Measurements from ENCODE around the gene MAN1C1.
"Not testable (repeated sequence)": the region's sequence is repeated elsewhere in the genome, so short reads cannot be mapped to it uniquely, and the experiment has no call there.

Gene MAN1C1

DNA sequence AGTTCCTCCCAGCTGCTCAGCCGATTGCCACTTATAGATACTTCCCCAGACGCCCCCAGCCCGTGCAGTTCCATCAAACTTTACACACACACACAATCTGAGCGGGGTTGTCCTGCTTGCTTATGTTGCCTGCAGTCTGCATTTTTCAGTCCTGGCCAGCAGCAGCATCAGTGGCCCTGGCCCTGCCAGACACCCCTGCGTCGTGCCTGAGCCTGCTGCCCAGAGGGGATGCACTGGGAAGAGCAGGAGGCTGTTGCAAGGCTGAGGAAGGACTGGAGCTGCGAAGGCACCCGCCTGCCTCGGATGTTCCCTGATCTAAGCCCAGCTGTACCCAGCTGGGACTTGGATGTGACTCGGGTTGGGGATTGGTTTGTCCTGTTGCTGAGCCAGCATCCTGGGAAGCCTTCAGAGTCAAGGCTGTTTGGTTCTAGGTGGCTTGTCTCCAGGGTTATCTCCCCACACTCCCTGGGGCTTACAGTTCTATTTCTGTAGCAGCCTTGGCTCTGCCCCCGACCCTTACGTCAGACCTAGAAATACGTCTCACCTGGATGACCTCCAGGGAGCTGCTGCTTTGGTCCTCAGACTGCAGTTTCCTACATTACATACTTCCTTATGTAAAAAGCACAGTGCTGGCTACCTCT lies 42.3 kb downstream of the MAN1C1 start:
- DNase-seq = no peak

DNA sequence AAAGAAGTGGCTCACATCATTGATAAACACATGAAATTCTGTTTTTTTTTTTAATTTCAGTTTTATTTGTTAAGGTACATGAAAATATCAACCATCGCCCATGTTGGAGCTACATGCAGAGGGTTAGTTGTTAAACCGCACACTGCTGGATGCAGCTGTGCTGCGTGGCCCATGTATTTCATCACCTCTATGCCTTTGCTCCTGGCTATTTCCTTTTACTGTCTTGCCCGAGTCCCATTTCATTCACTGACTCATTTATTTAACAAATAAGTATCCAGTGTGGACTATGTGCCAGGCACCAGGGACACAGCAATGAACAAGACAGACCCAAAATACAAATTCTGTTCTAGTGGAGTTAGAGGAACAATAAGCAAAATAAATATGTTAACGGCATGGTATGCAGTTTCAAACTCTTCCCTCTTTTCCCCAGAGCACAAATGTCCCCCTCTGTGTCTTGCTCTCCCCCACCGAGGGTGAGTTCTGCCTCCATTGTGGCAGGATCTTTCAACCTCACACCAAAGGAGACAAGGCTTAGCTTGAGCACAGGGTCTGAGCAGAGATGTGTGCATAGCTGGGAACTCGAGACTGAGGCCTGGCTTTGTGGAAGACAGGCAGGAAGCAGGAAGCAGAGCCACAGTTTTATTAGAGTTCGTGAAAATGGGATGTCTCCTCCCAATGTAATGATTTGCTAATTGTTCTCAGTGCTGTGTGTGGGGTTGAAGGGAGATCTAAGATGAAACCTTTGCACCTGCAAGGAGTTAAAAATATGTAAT lies 44.6 kb downstream of the MAN1C1 start:
- no peak for DNase-seq

- DNase-seq = no peak
Measured at GRCh38 chr1:25662061-25662460, 45.5 kb downstream of the MAN1C1 start.

GRCh38 chr1:25662959-25663358 lies 46.4 kb downstream of the MAN1C1 start:
- DNase-seq = not testable (repeated sequence)

DNA sequence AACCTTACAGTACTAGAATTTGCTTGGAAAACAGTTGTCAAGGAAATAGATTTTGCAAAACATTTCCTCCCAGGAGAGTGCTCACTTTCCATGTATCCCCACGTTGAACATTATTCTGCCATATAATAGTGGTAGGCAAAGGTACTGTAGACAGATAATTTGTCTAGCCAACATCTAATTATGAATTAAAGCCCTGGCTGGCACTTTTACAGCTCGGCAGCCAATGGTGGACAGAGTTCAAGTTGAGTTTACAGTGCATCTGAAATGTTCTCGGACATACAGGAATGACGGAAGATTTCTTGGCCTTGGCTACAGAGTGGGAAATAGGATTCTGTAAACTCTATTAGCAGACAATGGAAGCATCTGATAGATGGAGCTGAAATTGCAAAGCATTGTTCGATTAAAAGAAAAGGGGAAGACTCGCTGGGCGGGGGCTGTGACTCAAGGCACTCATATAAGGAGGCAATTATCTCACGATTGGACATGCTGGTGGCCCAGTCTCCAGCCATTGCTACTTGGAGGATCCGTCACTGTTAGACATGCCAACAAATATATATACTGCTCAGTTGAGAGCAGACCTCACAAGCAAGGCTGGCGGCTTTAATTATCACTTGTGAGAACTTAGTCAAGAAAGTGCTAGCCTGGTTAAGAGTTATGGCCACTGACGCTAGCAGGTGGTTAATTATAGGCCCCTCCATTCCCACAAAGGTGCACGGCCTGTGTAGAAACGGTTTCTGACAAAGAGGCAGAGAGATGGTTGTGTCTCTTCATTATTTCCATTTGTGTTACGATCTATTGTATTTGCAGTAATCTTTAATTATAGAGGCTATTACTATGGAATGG lies 48.0 kb downstream of the MAN1C1 start:
- DNase-seq = peak; percentile 22

DNA sequence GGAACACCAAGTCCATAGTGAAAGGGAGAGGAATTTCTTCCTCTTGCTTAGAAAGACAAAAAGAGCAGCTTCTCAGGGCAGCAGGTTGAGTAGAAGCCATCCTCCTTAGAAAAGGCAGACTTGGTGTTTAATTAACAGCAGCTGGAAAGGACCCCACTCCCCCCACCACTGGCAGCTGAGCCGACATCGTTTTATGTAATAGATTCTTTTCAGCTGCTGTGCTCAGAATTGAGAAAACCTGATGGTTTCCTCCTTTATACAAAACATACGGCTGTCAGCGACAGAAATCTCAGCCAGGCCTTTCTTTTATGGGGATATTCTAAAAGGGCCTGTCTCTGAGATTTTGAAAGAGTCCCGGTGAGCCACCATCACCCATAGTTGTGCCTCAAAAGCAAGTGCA lies 49.9 kb downstream of the MAN1C1 start:
- no peak for DNase-seq

GRCh38 chr1:25668931-25669573 lies 52.5 kb downstream of the MAN1C1 start:
- DNase-seq = no peak

- no peak for DNase-seq
Measured at GRCh38 chr1:25669781-25670567, 53.4 kb downstream of the MAN1C1 start.

- no peak for DNase-seq
Measured at GRCh38 chr1:25671929-25672328, 55.3 kb downstream of the MAN1C1 start.

DNA sequence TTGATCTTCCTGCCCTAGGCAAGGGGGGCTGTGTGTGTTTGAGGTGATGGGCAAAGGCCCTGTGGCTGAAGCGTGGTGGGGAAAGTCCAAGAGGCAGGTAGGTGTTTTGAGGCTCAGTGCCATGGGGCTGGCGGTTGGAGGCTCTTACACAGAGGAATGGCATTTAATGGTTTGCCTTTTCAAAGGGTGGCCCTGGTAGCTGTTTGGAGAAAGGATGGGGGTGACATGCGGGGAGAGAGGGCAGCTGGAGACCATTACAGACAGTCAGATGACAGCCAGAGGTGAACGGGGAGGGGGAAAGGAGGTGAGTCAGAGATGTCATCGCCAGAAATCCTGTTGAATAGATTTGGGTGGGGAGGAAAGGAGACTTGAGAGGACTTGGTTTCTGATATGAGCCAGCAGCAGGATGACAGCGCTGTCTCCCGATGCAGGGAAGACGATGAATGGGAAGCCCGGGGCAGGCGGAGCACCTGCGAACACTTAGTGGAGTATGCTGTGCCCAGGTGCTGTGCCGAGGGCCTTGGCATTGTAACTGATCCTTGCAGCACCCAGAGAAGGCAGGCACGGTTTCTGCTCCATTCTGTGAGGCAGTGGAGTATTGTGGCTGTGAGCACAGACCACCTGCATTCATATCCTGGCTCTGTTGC lies 56.3 kb downstream of the MAN1C1 start:
- DNase-seq = no peak

DNA sequence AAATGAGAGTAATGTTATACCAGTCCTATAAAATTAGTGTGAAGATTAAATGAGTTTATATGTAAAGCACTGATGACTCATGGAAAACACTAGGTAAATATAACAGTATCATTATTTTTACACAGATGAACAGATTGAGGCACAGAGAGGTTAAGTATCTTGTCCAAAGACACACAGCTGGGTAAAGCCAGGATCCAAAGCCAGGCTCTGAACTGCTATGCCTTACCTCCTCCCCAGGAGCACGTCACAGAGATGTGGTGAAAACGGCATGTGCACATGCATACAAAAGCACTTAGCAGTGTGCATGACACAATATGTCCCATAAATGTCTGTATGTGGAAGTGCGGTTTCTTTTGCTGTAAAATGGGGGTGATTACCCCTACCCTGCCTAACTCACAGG lies 56.9 kb downstream of the MAN1C1 start:
- no peak for DNase-seq

GRCh38 chr1:25673962-25674806 lies 57.6 kb downstream of the MAN1C1 start:
- DNase-seq = no peak

- no peak for DNase-seq
Measured at GRCh38 chr1:25674807-25675084, 58.2 kb downstream of the MAN1C1 start.

- no peak for DNase-seq
Measured at GRCh38 chr1:25675729-25676476, 59.3 kb downstream of the MAN1C1 start.

- DNase-seq = peak; percentile 45
Measured at GRCh38 chr1:25676488-25676887, 59.9 kb downstream of the MAN1C1 start.

- DNase-seq = no peak
Measured at GRCh38 chr1:25677193-25677773, 60.7 kb downstream of the MAN1C1 start.

DNA sequence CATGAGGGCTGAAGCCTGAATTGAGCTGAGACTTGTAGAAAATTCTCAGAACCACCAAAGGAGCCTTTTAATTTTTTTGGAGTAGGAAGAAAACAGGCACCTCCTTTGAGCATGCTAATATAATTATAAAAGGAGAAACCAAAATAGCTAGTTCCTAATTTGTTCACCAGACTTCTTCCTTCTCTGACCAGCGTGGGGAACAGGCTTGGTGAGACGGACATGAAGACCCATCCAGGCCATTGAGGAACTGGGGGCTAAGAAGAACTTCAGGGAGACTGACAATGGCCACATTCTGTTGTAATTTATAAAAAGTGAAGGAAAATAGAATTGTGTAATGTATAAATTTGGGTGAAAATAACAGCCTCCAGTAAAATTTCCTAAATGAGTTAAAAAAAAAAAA lies 62.6 kb downstream of the MAN1C1 start:
- no peak for DNase-seq

DNA sequence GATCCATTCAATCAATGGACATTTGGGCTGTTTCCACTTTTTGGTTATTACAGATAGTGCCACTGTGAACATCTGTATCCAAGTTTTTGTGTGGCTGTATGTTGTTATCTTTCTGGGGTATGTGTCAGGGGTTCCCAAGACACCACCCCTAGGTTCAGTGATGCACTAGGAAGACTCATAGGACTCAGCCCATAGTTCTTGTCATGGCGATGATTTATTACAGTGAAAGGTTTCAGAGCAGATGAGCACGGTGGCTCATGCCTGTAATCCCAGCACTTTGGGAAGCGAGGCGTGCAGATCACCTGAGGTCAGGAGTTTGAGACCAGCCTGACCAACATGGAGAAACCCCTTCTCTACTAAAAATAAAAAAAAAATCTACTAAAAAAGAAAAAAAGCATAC lies 64.1 kb downstream of the MAN1C1 start:
- no peak for DNase-seq

GRCh38 chr1:25682059-25682601 lies 65.5 kb downstream of the MAN1C1 start:
- no peak for DNase-seq

DNA sequence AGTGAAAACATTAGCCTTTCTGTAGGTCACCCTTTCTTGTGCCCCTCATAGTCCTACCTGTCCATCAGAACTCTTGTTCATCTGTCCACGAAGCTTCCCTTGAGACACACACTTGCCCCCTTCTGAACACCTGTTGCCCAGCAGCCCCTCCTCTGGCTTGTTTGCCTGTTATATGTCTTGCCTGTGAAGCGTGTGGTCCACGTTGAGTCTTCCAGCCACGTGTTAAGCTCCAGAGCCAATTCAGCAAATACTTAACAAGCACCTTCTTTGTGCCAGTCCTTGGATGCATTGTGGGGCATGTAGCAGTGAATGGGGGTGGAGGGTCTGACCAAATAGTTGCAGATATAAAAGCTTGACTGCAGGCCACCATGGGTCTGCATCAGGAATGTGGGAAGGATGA lies 66.6 kb downstream of the MAN1C1 start:
- no peak for DNase-seq

Data from NCI-H1436 (cell line).